Measurements from ENCODE around the gene DMRTA1. TPM values are rescaled to one million over a fixed set of nuclear protein-coding genes. Genes with fewer than 3 reads are reported as not detected.

The DMRTA1 gene
- total RNA-seq, 1 experiment from 2014 or later, result 0.77 TPM

DNA sequence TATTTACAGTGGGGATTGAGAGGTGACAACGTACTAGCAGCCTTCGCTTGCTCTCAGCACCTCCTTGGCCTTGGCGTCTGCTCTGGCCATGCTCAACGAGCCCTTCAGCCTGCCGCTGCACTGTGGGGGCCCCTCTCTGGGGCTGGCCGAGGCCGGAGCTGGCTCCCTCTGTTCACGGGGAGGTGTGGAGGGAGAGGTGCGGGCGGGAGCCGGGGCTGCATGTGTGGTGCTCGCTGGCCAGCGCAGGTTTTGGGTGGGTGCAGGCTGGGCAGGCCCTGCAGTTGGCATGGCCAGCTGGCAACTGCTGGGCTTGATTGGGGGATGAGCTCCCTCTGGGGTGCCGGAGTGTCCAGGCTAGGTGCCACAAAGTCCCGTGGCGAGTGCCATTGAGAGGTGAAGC is 5.8 kb upstream of the DMRTA1 start:
- H3K27me3 Mint-ChIP-seq (ENCODE audit: insufficient read depth, unreplicated experiment), result no peaks in the 10 kb centered on the region
- H3K27ac Mint-ChIP-seq (ENCODE audit: low read depth, unreplicated experiment), result no peak overlapping the region
- no peaks in the 10 kb centered on the region for H3K4me1 Mint-ChIP-seq (ENCODE audit: insufficient read depth, unreplicated experiment)
- no peak overlapping the region for H3K4me3 Mint-ChIP-seq (ENCODE audit: unreplicated experiment)
- intact Hi-C loops (cut with micrococcal nuclease), result no loop called here
- TF ChIP-seq, protein P1, sequence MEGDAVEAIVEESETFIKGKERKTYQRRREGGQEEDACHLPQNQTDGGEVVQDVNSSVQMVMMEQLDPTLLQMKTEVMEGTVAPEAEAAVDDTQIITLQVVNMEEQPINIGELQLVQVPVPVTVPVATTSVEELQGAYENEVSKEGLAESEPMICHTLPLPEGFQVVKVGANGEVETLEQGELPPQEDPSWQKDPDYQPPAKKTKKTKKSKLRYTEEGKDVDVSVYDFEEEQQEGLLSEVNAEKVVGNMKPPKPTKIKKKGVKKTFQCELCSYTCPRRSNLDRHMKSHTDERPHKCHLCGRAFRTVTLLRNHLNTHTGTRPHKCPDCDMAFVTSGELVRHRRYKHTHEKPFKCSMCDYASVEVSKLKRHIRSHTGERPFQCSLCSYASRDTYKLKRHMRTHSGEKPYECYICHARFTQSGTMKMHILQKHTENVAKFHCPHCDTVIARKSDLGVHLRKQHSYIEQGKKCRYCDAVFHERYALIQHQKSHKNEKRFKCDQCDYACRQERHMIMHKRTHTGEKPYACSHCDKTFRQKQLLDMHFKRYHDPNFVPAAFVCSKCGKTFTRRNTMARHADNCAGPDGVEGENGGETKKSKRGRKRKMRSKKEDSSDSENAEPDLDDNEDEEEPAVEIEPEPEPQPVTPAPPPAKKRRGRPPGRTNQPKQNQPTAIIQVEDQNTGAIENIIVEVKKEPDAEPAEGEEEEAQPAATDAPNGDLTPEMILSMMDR (IDR thresholded peaks at IDR 0.05; ENCODE audit: unreplicated experiment), result no peak
- no peaks in the 10 kb centered on the region for H3K9me3 Mint-ChIP-seq (ENCODE audit: unreplicated experiment)
- BruUV-seq (replicated peaks), result no TSS peak
- CTCF ChIA-PET, result interaction anchor here (0.6 to 1.1 kb wide), 2 partner anchors 12 to 27 kb away, joined by 3 read pairs; no protein-coding TSS in a partner anchor
- no peaks in the 10 kb centered on the region for H3K36me3 Mint-ChIP-seq (ENCODE audit: insufficient read depth, unreplicated experiment)
- DNase-seq (ENCODE audit: unreplicated experiment), result no peak
- POLR2A ChIA-PET, result no interaction called here

GRCh38 chr9:22446950-22447617 is 460 bp downstream of the DMRTA1 start:
- no TSS peak for BruUV-seq (replicated peaks)
- Mint-ChIP-seq H3K27ac (ENCODE audit: low read depth, unreplicated experiment) (no peak overlapping the region), H3K27me3 (ENCODE audit: insufficient read depth, unreplicated experiment) (no peaks in the 10 kb centered on the region), H3K36me3 (ENCODE audit: insufficient read depth, unreplicated experiment) (no peaks in the 10 kb centered on the region), H3K4me3 (ENCODE audit: unreplicated experiment) (peak overlapping the region; percentile 72), H3K9me3 (ENCODE audit: unreplicated experiment) (no peaks in the 10 kb centered on the region), H3K4me1 (ENCODE audit: insufficient read depth, unreplicated experiment) (no peaks in the 10 kb centered on the region)
- ChIA-PET POLR2A (interaction anchor here (0.6 to 1.4 kb wide), 3 partner anchors 9 to 905 kb away, joined by 3 read pairs; no protein-coding TSS in a partner anchor), CTCF (interaction anchor here (0.8 kb wide), 1 partner anchor 140 kb away, joined by 3 read pairs; no protein-coding TSS in a partner anchor)
- intact Hi-C loops (cut with micrococcal nuclease), result no loop called here
- TF ChIP-seq, protein P1 (IDR thresholded peaks at IDR 0.05; ENCODE audit: unreplicated experiment), result no peak
- peak; percentile 31 for DNase-seq (ENCODE audit: unreplicated experiment)

DNA sequence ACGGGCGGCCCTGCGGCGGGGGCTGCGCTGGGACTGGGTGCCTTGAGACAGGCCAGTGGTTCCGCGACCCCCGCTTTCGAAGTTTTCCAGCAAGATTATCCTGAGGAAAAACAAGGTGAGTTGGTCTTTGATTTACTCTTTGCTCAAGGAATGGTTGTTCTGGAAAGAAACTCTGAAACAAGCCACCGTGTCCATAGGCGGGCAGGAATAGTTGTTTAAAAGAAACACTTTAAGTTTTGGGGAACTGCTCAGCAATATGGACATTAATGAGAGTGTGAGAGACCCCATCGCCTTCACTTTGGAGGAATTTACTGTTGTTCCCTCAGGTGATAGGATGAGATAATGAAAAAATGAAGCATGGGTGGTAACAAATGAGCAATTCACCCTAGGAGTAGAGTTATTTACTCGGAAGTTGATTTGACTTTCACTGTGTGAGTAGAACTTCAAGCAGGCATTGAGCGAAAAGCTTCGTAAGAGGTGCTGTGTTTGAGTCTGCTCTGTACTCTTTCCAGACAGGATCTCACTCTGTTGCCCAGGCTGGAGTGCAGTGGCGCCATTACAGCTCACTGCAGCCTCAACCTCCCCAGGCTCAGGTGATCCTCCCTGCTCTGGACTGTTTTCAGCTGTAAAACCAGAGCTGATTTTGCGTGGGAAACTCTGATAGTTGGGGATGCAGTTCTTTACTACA is 1.1 kb downstream of the DMRTA1 start:
- no peaks in the 10 kb centered on the region for H3K27me3 Mint-ChIP-seq (ENCODE audit: insufficient read depth, unreplicated experiment)
- ChIA-PET POLR2A (interaction anchor here (1.0 to 1.2 kb wide), 2 partner anchors 615 to 1322 kb away, joined by 3 to 4 read pairs; no protein-coding TSS in a partner anchor), CTCF (interaction anchor here (0.7 to 5.6 kb wide), 6 partner anchors 137 to 1129 kb away, joined by 3 to 56 read pairs (median 5); no protein-coding TSS in a partner anchor)
- H3K4me1 Mint-ChIP-seq (ENCODE audit: insufficient read depth, unreplicated experiment), result no peaks in the 10 kb centered on the region
- intact Hi-C loops (cut with micrococcal nuclease), result no loop called here
- peak overlapping the region; percentile 72 for H3K4me3 Mint-ChIP-seq (ENCODE audit: unreplicated experiment)
- no peak for DNase-seq (ENCODE audit: unreplicated experiment)
- H3K27ac Mint-ChIP-seq (ENCODE audit: low read depth, unreplicated experiment), result no peak overlapping the region
- TF ChIP-seq, protein P1 (IDR thresholded peaks at IDR 0.05; ENCODE audit: unreplicated experiment), result no peak
- no peaks in the 10 kb centered on the region for H3K9me3 Mint-ChIP-seq (ENCODE audit: unreplicated experiment)
- H3K36me3 Mint-ChIP-seq (ENCODE audit: insufficient read depth, unreplicated experiment), result no peaks in the 10 kb centered on the region
- BruUV-seq (replicated peaks), result no TSS peak

DNA sequence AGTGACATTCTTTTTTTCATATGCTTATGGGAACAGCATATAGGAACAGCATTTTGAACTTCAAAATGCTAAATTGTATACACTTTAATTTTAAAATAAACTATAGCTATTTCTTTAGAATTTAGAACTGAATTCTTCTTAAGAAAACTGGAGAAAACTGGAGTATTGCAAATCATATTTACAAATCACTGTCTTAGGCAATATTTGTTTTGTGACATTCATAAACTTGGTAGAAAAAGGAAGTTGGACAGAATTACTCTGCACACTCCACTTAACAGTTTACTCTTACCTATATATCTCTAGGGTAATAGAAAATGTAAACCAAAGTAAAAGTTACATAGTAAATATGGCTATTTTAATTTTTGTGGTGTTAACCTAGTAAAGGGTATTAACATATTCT is 3.1 kb downstream of the DMRTA1 start:
- DNase-seq (ENCODE audit: unreplicated experiment), result no peak
- TF ChIP-seq, protein P1 (IDR thresholded peaks at IDR 0.05; ENCODE audit: unreplicated experiment), result no peak
- no peaks in the 10 kb centered on the region for H3K9me3 Mint-ChIP-seq (ENCODE audit: unreplicated experiment)
- H3K27ac Mint-ChIP-seq (ENCODE audit: low read depth, unreplicated experiment), result no peak overlapping the region
- ChIA-PET CTCF (interaction anchor here (2.1 to 5.6 kb wide), 2 partner anchors 139 to 144 kb away, joined by 10 to 56 read pairs; no protein-coding TSS in a partner anchor), POLR2A (interaction anchor here (0.6 kb wide), 1 partner anchor 15 kb away, joined by 3 read pairs; no protein-coding TSS in a partner anchor)
- intact Hi-C loops (cut with micrococcal nuclease), result loop anchor here (5.0 to 10.0 kb wide), 2 partner anchors 1125 to 1197 kb away; no protein-coding TSS in a partner anchor
- no TSS peak for BruUV-seq (replicated peaks)
- H3K27me3 Mint-ChIP-seq (ENCODE audit: insufficient read depth, unreplicated experiment), result no peaks in the 10 kb centered on the region
- H3K4me3 Mint-ChIP-seq (ENCODE audit: unreplicated experiment), result no peak overlapping the region
- no peaks in the 10 kb centered on the region for H3K4me1 Mint-ChIP-seq (ENCODE audit: insufficient read depth, unreplicated experiment)
- no peaks in the 10 kb centered on the region for H3K36me3 Mint-ChIP-seq (ENCODE audit: insufficient read depth, unreplicated experiment)
